OCI-LY1 (cell line): Measurements from ENCODE around the gene DOK5.

Experiments used
- H2AFZ ChIP-seq: fragments of 200-600 bp; sonication (generic), shearing (Covaris generic); 2 replicates; pipeline ENCODE4 v1.6.0; 2014; ENCODE audit warnings: antibody characterized with exemption, mild to moderate bottlenecking, low read length
- H3F3A ChIP-seq: fragments of 200-600 bp; sonication (generic), shearing (Covaris generic); 2 replicates; pipeline ENCODE4 v1.6.0; 2014; ENCODE audit warnings: mild to moderate bottlenecking, antibody characterized with exemption, low read length, moderate library complexity; ENCODE audit not compliant: insufficient read depth
- H3K27ac ChIP-seq: fragments of 200-600 bp; sonication (generic); 2 replicates; pipeline ENCODE4 v1.5.1; 2014; ENCODE audit warnings: low read length, mixed run types, mild to moderate bottlenecking, low read depth; ENCODE audit not compliant: poor library complexity, severe bottlenecking
- H3K27me3 ChIP-seq: fragments of 200-600 bp; sonication (generic); 2 replicates; pipeline ENCODE4 v1.6.0; 2014; ENCODE audit warnings: antibody characterized with exemption, mild to moderate bottlenecking, low read length, moderate library complexity; ENCODE audit not compliant: insufficient read depth
- H3K36me3 ChIP-seq: fragments of 200-600 bp; sonication (generic); 2 replicates; pipeline ENCODE4 v1.6.1; 2014; ENCODE audit warnings: mild to moderate bottlenecking, antibody characterized with exemption, low read length, moderate library complexity, mixed read lengths; ENCODE audit not compliant: insufficient read depth
- H3K4me1 ChIP-seq: fragments of 200-600 bp; sonication (generic); 2 replicates; pipeline ENCODE4 v1.5.1; 2014; ENCODE audit warnings: mild to moderate bottlenecking, low read length, moderate library complexity; ENCODE audit not compliant: insufficient read depth, severe bottlenecking
- H3K4me2 ChIP-seq: fragments of 200-600 bp; sonication (generic), shearing (Covaris generic); 2 replicates; pipeline ENCODE4 v1.6.1; 2014; ENCODE audit warnings: low read length
- H3K4me3 ChIP-seq: fragments of 200-600 bp; sonication (generic); 2 replicates; pipeline ENCODE4 v1.5.1; 2014; ENCODE audit warnings: low read length, low read depth, mild to moderate bottlenecking, mixed read lengths; ENCODE audit not compliant: poor library complexity, severe bottlenecking
- H3K79me2 ChIP-seq: fragments of 200-600 bp; shearing (Covaris generic); 2 replicates; pipeline ENCODE4 v1.6.1; 2016; ENCODE audit warnings: mixed run types, low read length, mixed read lengths; ENCODE audit not compliant: insufficient read depth
- H3K9ac ChIP-seq: fragments of 200-600 bp; sonication (generic), shearing (Covaris generic); 2 replicates; pipeline ENCODE4 v1.6.1; 2014; ENCODE audit warnings: mild to moderate bottlenecking, low read length, mixed read lengths
- H3K9me2 ChIP-seq: fragments of 200-600 bp; sonication (generic), shearing (Covaris generic); 2 replicates; pipeline ENCODE4 v1.6.1; 2014; ENCODE audit warnings: low read depth, mild to moderate bottlenecking, low read length, mixed read lengths
- H3K9me3 ChIP-seq: fragments of 200-600 bp; shearing (Covaris generic); 2 replicates; pipeline ENCODE4 v1.6.1; 2014; ENCODE audit warnings: low read length, mixed read lengths
- H4K20me1 ChIP-seq: fragments of 200-600 bp; sonication (generic), shearing (Covaris generic); 2 replicates; pipeline ENCODE4 v1.6.0; 2016; ENCODE audit warnings: mild to moderate bottlenecking, low read length; ENCODE audit not compliant: insufficient read depth
- EZH2 ChIP-seq: fragments of 200-600 bp; sonication (generic), shearing (Covaris generic); IDR thresholded peaks from 2 replicates; pipeline ENCODE4 v1.8.0; 2017; ENCODE audit warnings: borderline replicate concordance, mixed run types, mild to moderate bottlenecking, antibody characterized with exemption, low read length, moderate library complexity, mixed read lengths
- TF ChIP-seq, protein P1 (sequence below): fragments of 200-600 bp; sonication (generic), shearing (Covaris generic); IDR thresholded peaks from 2 replicates; pipeline ENCODE4 v1.5.1; 2017; ENCODE audit warnings: mild to moderate bottlenecking, antibody characterized with exemption, low read length, moderate library complexity, mixed read lengths

Gene DOK5

GRCh38 chr20:54432966-54433365 lies 42.4 kb upstream of the DOK5 start:
- no peak for TF ChIP-seq EZH2
- TF ChIP-seq, protein P1, sequence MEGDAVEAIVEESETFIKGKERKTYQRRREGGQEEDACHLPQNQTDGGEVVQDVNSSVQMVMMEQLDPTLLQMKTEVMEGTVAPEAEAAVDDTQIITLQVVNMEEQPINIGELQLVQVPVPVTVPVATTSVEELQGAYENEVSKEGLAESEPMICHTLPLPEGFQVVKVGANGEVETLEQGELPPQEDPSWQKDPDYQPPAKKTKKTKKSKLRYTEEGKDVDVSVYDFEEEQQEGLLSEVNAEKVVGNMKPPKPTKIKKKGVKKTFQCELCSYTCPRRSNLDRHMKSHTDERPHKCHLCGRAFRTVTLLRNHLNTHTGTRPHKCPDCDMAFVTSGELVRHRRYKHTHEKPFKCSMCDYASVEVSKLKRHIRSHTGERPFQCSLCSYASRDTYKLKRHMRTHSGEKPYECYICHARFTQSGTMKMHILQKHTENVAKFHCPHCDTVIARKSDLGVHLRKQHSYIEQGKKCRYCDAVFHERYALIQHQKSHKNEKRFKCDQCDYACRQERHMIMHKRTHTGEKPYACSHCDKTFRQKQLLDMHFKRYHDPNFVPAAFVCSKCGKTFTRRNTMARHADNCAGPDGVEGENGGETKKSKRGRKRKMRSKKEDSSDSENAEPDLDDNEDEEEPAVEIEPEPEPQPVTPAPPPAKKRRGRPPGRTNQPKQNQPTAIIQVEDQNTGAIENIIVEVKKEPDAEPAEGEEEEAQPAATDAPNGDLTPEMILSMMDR = no peak
- no peaks in the 10 kb centered on the region for H3K79me2 ChIP-seq
- H3K9me2 ChIP-seq = no peaks in the 10 kb centered on the region
- no peak overlapping the region for H3K4me2 ChIP-seq
- no peaks in the 10 kb centered on the region for H3K9me3 ChIP-seq
- no peaks in the 10 kb centered on the region for H3K27me3 ChIP-seq
- no peaks in the 10 kb centered on the region for H3K36me3 ChIP-seq
- H4K20me1 ChIP-seq = no peaks in the 10 kb centered on the region
- no peaks in the 10 kb centered on the region for H3F3A ChIP-seq
- H3K9ac ChIP-seq = no peak overlapping the region
- H3K4me1 ChIP-seq = no peaks in the 10 kb centered on the region
- no peak overlapping the region for H3K27ac ChIP-seq
- H3K4me3 ChIP-seq = no peak overlapping the region
- H2AFZ ChIP-seq = no peak overlapping the region

DNA sequence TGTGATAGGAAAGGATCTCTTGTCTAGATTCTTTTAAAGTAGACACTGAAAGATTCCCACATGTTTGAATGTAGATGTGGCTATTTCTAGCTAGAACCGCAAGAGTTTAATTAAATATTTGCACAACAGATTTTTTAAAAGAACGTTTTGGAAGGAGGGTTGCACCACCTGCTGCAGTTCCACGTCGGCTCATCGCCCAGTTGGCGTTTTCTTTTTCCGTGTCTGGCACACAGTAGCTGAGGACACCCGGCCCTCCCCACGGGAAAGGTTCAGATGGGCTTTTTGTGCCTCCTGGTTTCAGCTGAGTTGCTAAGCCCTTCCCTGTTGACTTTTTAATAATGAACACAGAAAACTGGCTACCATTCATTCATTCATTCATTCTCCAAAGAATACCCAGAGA lies 41.8 kb upstream of the DOK5 start:
- H3K9ac ChIP-seq = no peak overlapping the region
- no peak overlapping the region for H3K27ac ChIP-seq
- H3K27me3 ChIP-seq = no peaks in the 10 kb centered on the region
- TF ChIP-seq EZH2 = no peak
- TF ChIP-seq, protein P1 = no peak
- no peaks in the 10 kb centered on the region for H3K4me1 ChIP-seq
- H4K20me1 ChIP-seq = no peaks in the 10 kb centered on the region
- no peaks in the 10 kb centered on the region for H3K9me3 ChIP-seq
- H3K4me2 ChIP-seq = no peak overlapping the region
- no peak overlapping the region for H3K4me3 ChIP-seq
- H3K36me3 ChIP-seq = no peaks in the 10 kb centered on the region
- no peaks in the 10 kb centered on the region for H3F3A ChIP-seq
- no peaks in the 10 kb centered on the region for H3K9me2 ChIP-seq
- H3K79me2 ChIP-seq = no peaks in the 10 kb centered on the region
- no peak overlapping the region for H2AFZ ChIP-seq

GRCh38 chr20:54434196-54434595 lies 41.2 kb upstream of the DOK5 start:
- no peak overlapping the region for H2AFZ ChIP-seq
- H3K9me3 ChIP-seq = no peaks in the 10 kb centered on the region
- no peaks in the 10 kb centered on the region for H4K20me1 ChIP-seq
- no peaks in the 10 kb centered on the region for H3K79me2 ChIP-seq
- no peaks in the 10 kb centered on the region for H3F3A ChIP-seq
- no peaks in the 10 kb centered on the region for H3K36me3 ChIP-seq
- TF ChIP-seq, protein P1 = no peak
- no peak for TF ChIP-seq EZH2
- no peaks in the 10 kb centered on the region for H3K4me1 ChIP-seq
- H3K4me3 ChIP-seq = no peak overlapping the region
- no peak overlapping the region for H3K27ac ChIP-seq
- H3K4me2 ChIP-seq = no peak overlapping the region
- no peak overlapping the region for H3K9ac ChIP-seq
- H3K9me2 ChIP-seq = no peaks in the 10 kb centered on the region
- H3K27me3 ChIP-seq = no peaks in the 10 kb centered on the region
